Right atrium auricular region (tissue), 2 donors: ENCODE measurements around the gene PLD4. TPM values are rescaled to one million over a fixed set of nuclear protein-coding genes. Genes with fewer than 3 reads are reported as not detected.

Source experiments
- DNase-seq: peaks from one replicate; pipeline ENCODE4 v3.0.0-alpha.2; 2019; ENCODE audit warnings: low spot score
- H3K27ac ChIP-seq, 2 donors: fragments of 200-600 bp; sonication (generic); 1 replicate in 1 of 2; 2 replicates in 1 of 2; pipeline ENCODE4 v1.5.1; 2016 to 2019
- H3K27me3 ChIP-seq, 2 donors: fragments of 200-600 bp; sonication (generic); one replicate each; pipeline versions ENCODE4 v1.5.1 to v1.6.0; 2017 to 2019
- H3K36me3 ChIP-seq: fragments of 200-600 bp; sonication (generic); one replicate; pipeline ENCODE4 v1.5.1; 2016
- H3K4me1 ChIP-seq, 2 donors: fragments of 200-600 bp; sonication (generic); one replicate each; pipeline versions ENCODE4 v1.5.1 to v1.6.0; 2017 to 2019
- H3K4me3 ChIP-seq, 2 donors: fragments of 200-600 bp; sonication (generic); 1 replicate in 1 of 2; 2 replicates in 1 of 2; pipeline ENCODE4 v1.5.1; 2017 to 2019; ENCODE audit warnings: mild to moderate bottlenecking in 1 of 2, moderate library complexity in 1 of 2
- H3K9me3 ChIP-seq, 2 donors: fragments of 200-600 bp; sonication (generic); one replicate each; pipeline ENCODE4 v1.5.1; 2019
- total RNA-seq, 2 donors: library from RNA; depleted of rRNA; stranded (reverse); fragments of >200 nt; gene quantifications; one replicate each; pipeline ENCODE4 v1.1.0, GENCODE V29; 2016
- TF ChIP-seq, protein P1 (sequence below), 2 donors: fragments of 200-600 bp; sonication (generic); IDR thresholded peaks; one replicate each; pipeline ENCODE4 v1.5.1; 2019; ENCODE audit warnings: antibody characterized with exemption in 2 of 2

Gene PLD4
- total RNA-seq, 2 donors from 2014 or later: 0.08 TPM; not detected in 1

DNA sequence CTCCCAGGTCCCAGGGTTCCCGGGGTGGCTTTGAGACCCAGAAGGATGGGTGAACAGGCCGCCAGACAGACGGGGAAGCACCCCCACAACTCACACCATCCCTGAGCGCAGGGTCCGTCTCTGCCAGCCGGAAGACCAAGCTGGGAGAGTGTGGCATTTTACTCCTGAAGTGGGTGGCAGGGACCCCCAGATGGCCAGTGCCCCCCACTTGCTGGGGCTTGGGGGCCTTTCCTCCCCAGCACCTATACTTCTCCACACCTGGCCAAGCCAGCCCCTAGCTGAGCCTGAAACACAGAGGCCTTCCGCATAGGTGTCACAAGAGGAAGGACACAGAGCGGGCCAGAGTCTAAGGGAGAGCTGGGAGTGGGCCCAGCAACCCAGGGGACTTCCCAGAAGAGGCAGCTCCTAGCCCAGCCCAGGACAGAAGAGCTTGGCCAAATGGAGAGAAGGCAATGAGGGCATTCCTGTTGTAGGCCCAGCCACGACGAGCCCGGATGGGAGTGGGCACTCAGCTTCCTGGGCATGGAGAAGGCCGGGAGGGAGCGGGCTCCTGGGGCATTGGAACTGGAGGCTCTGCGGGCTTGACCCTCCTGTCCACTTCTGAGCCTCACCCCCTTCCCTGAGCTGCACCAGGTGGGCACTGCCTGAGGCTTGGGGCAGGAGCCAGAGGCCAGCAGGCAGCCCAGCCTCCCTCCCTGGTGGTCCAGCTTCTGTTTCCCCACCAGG is 50.1 kb downstream of the PLD4 start:
- H3K27ac ChIP-seq: peak overlapping the region; percentile 72 to 80
- H3K27me3 ChIP-seq: no peaks in the 10 kb centered on the region
- TF ChIP-seq, protein P1, sequence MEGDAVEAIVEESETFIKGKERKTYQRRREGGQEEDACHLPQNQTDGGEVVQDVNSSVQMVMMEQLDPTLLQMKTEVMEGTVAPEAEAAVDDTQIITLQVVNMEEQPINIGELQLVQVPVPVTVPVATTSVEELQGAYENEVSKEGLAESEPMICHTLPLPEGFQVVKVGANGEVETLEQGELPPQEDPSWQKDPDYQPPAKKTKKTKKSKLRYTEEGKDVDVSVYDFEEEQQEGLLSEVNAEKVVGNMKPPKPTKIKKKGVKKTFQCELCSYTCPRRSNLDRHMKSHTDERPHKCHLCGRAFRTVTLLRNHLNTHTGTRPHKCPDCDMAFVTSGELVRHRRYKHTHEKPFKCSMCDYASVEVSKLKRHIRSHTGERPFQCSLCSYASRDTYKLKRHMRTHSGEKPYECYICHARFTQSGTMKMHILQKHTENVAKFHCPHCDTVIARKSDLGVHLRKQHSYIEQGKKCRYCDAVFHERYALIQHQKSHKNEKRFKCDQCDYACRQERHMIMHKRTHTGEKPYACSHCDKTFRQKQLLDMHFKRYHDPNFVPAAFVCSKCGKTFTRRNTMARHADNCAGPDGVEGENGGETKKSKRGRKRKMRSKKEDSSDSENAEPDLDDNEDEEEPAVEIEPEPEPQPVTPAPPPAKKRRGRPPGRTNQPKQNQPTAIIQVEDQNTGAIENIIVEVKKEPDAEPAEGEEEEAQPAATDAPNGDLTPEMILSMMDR (IDR thresholded peaks at IDR 0.05): no peak
- H3K4me3 ChIP-seq: no peak overlapping the region
- DNase-seq: no peak
- no peaks in the 10 kb centered on the region for H3K36me3 ChIP-seq
- H3K9me3 ChIP-seq: no peaks in the 10 kb centered on the region
- H3K4me1 ChIP-seq: peaks cover 0 to 92% of the 10 kb centered on the region in 2 donors

DNA sequence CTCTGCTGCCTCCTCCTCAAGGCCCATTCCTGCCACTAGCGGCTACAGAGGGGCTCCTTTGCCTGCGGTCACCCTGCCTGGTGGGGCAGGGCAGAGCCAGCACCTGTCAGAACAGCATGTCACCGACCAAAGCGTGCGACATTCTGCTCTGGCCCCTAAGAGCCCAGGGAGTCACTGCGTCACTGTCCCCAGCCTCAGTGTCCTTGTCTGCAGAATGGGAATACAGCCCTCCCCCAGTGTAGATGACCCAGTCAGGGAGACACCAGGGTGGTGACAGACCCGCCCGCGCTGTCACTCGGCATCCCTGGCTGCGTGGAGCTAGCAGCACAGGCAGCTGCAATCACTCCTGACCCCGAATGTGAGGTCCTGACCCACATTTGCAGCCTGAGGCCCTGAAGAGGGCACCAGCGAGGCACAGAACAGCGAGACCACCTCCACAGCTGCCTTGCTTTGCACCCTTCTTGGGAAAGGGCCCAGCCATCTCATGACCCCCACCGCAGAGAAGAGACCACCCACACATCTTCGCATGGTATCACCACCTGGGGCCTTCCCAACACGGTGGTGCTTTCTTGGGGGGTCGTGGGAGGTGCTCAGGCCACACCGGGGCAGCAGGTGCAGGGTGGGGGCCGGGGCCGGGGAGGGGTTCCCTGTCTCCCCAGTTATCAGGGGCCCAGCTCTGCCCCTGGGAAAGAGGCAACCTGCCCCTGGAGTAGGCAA is 51.0 kb downstream of the PLD4 start:
- DNase-seq: no peak
- no peak overlapping the region for H3K4me3 ChIP-seq
- no peaks in the 10 kb centered on the region for H3K9me3 ChIP-seq
- no peak overlapping the region for H3K27ac ChIP-seq
- H3K27me3 ChIP-seq: no peaks in the 10 kb centered on the region
- TF ChIP-seq, protein P1 (IDR thresholded peaks at IDR 0.05): no peak
- H3K4me1 ChIP-seq: peaks cover 0 to 93% of the 10 kb centered on the region in 2 donors
- H3K36me3 ChIP-seq: no peaks in the 10 kb centered on the region

DNA sequence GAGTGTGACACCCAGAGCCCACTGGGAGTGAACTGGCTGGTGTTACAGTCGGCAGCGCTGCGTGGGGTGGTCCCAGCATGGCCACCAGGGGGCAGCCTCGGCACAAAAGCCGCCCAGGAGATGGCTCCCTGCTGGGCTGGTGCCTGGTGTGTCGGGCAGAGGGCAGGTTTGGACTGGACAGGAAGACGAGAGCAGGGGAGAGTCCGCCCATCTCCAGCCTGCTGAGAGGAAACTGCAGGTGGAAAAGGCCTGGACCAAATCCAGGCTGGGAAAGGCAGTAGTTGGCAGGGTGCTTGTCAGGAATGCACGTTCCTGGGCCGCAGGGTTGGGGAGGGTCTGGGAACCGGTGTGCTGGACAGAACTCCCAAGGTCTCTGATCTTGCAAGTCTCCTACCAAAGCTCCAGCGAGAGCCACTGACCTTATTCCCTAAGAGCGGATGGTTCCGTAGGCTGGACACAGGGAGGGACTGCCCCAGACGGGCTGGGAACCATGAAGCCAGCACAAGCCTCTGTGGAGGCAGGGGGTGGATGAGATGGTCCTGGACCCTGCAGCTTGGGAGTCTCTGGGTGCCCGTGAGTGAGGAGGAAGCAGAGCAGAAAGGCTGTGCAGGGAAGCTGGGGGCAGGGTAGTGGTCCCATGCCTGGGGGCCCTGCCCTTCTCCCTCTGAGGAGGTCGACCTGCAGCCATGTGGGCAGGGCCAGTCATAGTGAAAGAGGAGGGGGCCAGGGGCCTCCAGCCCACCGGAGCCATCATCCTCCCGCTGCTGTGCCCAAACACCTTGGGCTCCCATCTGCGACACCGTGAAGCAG is 51.7 kb downstream of the PLD4 start:
- no peaks in the 10 kb centered on the region for H3K27me3 ChIP-seq
- H3K27ac ChIP-seq: no peak overlapping the region
- H3K36me3 ChIP-seq: no peaks in the 10 kb centered on the region
- H3K4me3 ChIP-seq: no peak overlapping the region
- H3K9me3 ChIP-seq: no peaks in the 10 kb centered on the region
- TF ChIP-seq, protein P1 (IDR thresholded peaks at IDR 0.05): peak; percentile 86 to 96
- peak; percentile 86 for DNase-seq
- H3K4me1 ChIP-seq: peaks cover 0 to 88% of the 10 kb centered on the region in 2 donors

DNA sequence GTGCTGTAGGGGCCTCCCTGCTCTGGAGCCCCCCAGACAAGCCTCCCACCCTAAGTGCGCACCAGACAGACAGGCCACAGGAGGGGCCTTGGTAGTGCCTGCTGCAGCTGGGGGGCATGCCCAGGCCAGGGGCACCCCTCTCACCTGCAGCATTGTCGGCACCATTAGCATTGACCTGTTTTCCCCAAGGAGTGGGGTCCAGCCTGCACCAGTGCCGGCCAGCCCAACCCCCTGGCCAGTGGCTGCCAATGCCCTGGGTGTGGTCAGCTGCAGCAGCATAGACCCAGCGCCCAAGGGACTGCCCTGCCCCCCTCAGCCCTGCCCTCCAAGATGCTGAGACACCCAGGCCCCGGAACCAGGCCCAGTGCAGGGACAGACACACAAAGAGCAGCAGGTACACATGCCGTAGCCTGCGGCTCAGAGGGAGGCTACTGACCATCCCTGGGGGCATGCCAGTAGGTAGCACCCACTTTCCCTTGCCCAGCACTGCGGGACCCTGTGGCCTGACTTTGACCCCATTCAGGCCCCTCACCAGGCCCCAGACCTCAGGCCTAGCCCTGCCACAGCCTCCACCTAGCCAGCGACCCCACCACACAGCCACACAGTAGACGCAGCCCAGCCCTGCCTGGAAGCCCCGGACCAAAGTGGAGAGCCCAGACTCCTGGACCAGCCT is 52.5 kb downstream of the PLD4 start:
- Histone ChIP-seq H3K4me1 (peaks cover 0 to 80% of the 10 kb centered on the region in 2 donors), H3K9me3 (no peaks in the 10 kb centered on the region), H3K4me3 (peak overlapping the region; percentile 41 to 58), H3K27ac (no peak overlapping the region), H3K27me3 (no peaks in the 10 kb centered on the region), H3K36me3 (no peaks in the 10 kb centered on the region)
- DNase-seq: no peak
- TF ChIP-seq, protein P1 (IDR thresholded peaks at IDR 0.05): no peak
